Measurements from ENCODE around the gene ZNF385C.

Gene ZNF385C

DNA sequence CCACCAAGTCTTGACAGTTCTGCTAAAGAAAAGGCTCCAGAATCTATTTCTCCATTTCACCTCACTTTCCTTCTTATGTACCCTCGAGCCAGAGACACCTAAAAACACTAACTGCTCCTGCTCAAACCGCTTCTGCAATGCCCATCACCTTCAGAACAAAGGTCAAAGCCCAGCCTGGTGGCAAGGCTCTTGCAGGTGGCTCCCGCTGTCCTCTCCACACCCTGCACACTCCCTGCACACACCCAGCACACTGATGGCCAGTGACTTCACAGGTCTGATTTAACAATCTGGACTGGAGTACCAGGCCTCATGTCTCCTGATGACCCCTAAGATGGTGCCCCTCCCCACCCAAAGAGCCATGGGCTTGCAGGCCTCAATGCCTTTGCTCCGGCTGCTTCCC lies 38.0 kb downstream of the ZNF385C start:
- Histone ChIP-seq H3K27me3 (ENCODE audit: insufficient read depth, poor library complexity, severe bottlenecking) (no peaks in the 10 kb centered on the region), H3K27ac (replicated peaks) (no peak overlapping the region), H3K4me3 (replicated peaks; ENCODE audit: insufficient read depth, low read length) (no peak overlapping the region)
- DNase-seq (ENCODE audit: low read depth in 1 of 2, low spot score in 1 of 2) = no peak
- TF ChIP-seq, protein P1, sequence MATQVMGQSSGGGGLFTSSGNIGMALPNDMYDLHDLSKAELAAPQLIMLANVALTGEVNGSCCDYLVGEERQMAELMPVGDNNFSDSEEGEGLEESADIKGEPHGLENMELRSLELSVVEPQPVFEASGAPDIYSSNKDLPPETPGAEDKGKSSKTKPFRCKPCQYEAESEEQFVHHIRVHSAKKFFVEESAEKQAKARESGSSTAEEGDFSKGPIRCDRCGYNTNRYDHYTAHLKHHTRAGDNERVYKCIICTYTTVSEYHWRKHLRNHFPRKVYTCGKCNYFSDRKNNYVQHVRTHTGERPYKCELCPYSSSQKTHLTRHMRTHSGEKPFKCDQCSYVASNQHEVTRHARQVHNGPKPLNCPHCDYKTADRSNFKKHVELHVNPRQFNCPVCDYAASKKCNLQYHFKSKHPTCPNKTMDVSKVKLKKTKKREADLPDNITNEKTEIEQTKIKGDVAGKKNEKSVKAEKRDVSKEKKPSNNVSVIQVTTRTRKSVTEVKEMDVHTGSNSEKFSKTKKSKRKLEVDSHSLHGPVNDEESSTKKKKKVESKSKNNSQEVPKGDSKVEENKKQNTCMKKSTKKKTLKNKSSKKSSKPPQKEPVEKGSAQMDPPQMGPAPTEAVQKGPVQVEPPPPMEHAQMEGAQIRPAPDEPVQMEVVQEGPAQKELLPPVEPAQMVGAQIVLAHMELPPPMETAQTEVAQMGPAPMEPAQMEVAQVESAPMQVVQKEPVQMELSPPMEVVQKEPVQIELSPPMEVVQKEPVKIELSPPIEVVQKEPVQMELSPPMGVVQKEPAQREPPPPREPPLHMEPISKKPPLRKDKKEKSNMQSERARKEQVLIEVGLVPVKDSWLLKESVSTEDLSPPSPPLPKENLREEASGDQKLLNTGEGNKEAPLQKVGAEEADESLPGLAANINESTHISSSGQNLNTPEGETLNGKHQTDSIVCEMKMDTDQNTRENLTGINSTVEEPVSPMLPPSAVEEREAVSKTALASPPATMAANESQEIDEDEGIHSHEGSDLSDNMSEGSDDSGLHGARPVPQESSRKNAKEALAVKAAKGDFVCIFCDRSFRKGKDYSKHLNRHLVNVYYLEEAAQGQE (IDR thresholded peaks at IDR 0.05; ENCODE audit: insufficient replicate concordance, low read depth) = no peak
- TF ChIP-seq, protein P2, sequence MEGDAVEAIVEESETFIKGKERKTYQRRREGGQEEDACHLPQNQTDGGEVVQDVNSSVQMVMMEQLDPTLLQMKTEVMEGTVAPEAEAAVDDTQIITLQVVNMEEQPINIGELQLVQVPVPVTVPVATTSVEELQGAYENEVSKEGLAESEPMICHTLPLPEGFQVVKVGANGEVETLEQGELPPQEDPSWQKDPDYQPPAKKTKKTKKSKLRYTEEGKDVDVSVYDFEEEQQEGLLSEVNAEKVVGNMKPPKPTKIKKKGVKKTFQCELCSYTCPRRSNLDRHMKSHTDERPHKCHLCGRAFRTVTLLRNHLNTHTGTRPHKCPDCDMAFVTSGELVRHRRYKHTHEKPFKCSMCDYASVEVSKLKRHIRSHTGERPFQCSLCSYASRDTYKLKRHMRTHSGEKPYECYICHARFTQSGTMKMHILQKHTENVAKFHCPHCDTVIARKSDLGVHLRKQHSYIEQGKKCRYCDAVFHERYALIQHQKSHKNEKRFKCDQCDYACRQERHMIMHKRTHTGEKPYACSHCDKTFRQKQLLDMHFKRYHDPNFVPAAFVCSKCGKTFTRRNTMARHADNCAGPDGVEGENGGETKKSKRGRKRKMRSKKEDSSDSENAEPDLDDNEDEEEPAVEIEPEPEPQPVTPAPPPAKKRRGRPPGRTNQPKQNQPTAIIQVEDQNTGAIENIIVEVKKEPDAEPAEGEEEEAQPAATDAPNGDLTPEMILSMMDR (IDR thresholded peaks at IDR 0.05; ENCODE audit: insufficient read depth, low read length) = no peak
- TF ChIP-seq POLR2AphosphoS5 (IDR thresholded peaks at IDR 0.05; ENCODE audit: low read depth) = no peak
- TF ChIP-seq GABPA (IDR thresholded peaks at IDR 0.05; ENCODE audit: low read depth) = no peak
- TF ChIP-seq SPI1 (IDR thresholded peaks at IDR 0.05; ENCODE audit: borderline replicate concordance, low read depth) = no peak

- Histone ChIP-seq H3K27me3 (ENCODE audit: insufficient read depth, poor library complexity, severe bottlenecking) (no peaks in the 10 kb centered on the region), H3K27ac (replicated peaks) (no peak overlapping the region), H3K4me3 (replicated peaks; ENCODE audit: insufficient read depth, low read length) (no peak overlapping the region)
- no peak for TF ChIP-seq GABPA (IDR thresholded peaks at IDR 0.05; ENCODE audit: low read depth)
- DNase-seq (ENCODE audit: low read depth in 1 of 2, low spot score in 1 of 2) = no peak
Measured at GRCh38 chr17:42059815-42060214, 38.5 kb downstream of the ZNF385C start.

- no peak for DNase-seq (ENCODE audit: low read depth in 1 of 2, low spot score in 1 of 2)
- H3K27me3 ChIP-seq (ENCODE audit: insufficient read depth, poor library complexity, severe bottlenecking) = peaks cover 8% of the 10 kb centered on the region
- no peak overlapping the region for H3K4me3 ChIP-seq (replicated peaks; ENCODE audit: insufficient read depth, low read length)
- H3K27ac ChIP-seq (replicated peaks) = no peak overlapping the region
- TF ChIP-seq GABPA (IDR thresholded peaks at IDR 0.05; ENCODE audit: low read depth) (no peak), POLR2AphosphoS5 (IDR thresholded peaks at IDR 0.05; ENCODE audit: low read depth) (no peak), SPI1 (IDR thresholded peaks at IDR 0.05; ENCODE audit: borderline replicate concordance, low read depth) (no peak)
- TF ChIP-seq, protein P2 (IDR thresholded peaks at IDR 0.05; ENCODE audit: insufficient read depth, low read length) = no peak
- TF ChIP-seq, protein P1 (IDR thresholded peaks at IDR 0.05; ENCODE audit: insufficient replicate concordance, low read depth) = no peak
Measured at GRCh38 chr17:42058063-42058462, 40.2 kb downstream of the ZNF385C start.

GRCh38 chr17:42056635-42057034 lies 41.6 kb downstream of the ZNF385C start:
- no peak for DNase-seq (ENCODE audit: low read depth in 1 of 2, low spot score in 1 of 2)

GRCh38 chr17:42055496-42055895 lies 42.8 kb downstream of the ZNF385C start:
- TF ChIP-seq SPI1 (IDR thresholded peaks at IDR 0.05; ENCODE audit: borderline replicate concordance, low read depth) (no peak), POLR2AphosphoS5 (IDR thresholded peaks at IDR 0.05; ENCODE audit: low read depth) (no peak), GABPA (IDR thresholded peaks at IDR 0.05; ENCODE audit: low read depth) (no peak)
- TF ChIP-seq, protein P1 (IDR thresholded peaks at IDR 0.05; ENCODE audit: insufficient replicate concordance, low read depth) = no peak
- TF ChIP-seq, protein P2 (IDR thresholded peaks at IDR 0.05; ENCODE audit: insufficient read depth, low read length) = no peak
- H3K27me3 ChIP-seq (ENCODE audit: insufficient read depth, poor library complexity, severe bottlenecking) = peaks cover 12% of the 10 kb centered on the region
- H3K27ac ChIP-seq (replicated peaks) = no peak overlapping the region
- H3K4me3 ChIP-seq (replicated peaks; ENCODE audit: insufficient read depth, low read length) = no peak overlapping the region
- no peak for DNase-seq (ENCODE audit: low read depth in 1 of 2, low spot score in 1 of 2)

More at GRCh38 chr17:42056635-42057034, 41.6 kb downstream of the ZNF385C start:
- Histone ChIP-seq H3K27me3 (ENCODE audit: insufficient read depth, poor library complexity, severe bottlenecking) (peaks cover 8% of the 10 kb centered on the region), H3K27ac (replicated peaks) (no peak overlapping the region), H3K4me3 (replicated peaks; ENCODE audit: insufficient read depth, low read length) (no peak overlapping the region)
- TF ChIP-seq SPI1 (IDR thresholded peaks at IDR 0.05; ENCODE audit: borderline replicate concordance, low read depth) = no peak
- no peak for TF ChIP-seq POLR2AphosphoS5 (IDR thresholded peaks at IDR 0.05; ENCODE audit: low read depth)
